ENCODE data around the gene GPAT3.

DNA sequence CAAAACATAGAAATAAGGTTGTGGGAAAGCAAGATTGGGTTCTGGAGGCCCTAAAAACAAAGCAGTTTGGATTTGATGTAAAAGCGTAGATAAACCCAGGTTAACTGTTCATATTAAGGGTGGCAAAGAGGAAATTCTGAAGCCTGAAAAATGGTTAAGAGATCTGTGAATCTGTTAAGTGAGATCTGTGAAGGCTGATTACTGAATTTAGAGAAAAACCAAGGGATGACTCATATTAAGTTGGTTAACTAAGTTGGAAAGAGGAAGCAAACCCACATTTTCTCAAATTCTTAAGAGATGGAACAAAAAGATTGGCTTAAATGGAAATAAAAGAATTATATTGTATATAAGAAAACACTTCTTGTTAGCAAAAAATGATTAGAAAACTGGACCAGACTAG lies 22.8 kb downstream of the GPAT3 start:
- TF ChIP-seq, protein P1, sequence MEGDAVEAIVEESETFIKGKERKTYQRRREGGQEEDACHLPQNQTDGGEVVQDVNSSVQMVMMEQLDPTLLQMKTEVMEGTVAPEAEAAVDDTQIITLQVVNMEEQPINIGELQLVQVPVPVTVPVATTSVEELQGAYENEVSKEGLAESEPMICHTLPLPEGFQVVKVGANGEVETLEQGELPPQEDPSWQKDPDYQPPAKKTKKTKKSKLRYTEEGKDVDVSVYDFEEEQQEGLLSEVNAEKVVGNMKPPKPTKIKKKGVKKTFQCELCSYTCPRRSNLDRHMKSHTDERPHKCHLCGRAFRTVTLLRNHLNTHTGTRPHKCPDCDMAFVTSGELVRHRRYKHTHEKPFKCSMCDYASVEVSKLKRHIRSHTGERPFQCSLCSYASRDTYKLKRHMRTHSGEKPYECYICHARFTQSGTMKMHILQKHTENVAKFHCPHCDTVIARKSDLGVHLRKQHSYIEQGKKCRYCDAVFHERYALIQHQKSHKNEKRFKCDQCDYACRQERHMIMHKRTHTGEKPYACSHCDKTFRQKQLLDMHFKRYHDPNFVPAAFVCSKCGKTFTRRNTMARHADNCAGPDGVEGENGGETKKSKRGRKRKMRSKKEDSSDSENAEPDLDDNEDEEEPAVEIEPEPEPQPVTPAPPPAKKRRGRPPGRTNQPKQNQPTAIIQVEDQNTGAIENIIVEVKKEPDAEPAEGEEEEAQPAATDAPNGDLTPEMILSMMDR (IDR thresholded peaks at IDR 0.05; ENCODE audit: low read length): no peak
- TF ChIP-seq EZH2 (IDR thresholded peaks at IDR 0.05; ENCODE audit: borderline replicate concordance, low read length): no peak
